GM23248 (cell line): ENCODE results near the gene SLC7A8.

Experiments
- EZH2 ChIP-seq: fragments of 200-600 bp; sonication (generic); IDR thresholded peaks from 2 replicates; pipeline ENCODE4 v1.6.1; 2018; ENCODE audit warnings: antibody characterized with exemption, mild to moderate bottlenecking; ENCODE audit not compliant: insufficient read depth, poor library complexity, severe bottlenecking
- EZH2phosphoT487 ChIP-seq: fragments of 200-600 bp; sonication (generic); IDR thresholded peaks from 2 replicates; pipeline ENCODE4 v1.6.1; 2018; ENCODE audit warnings: antibody characterized with exemption, moderate library complexity, mild to moderate bottlenecking, low read depth; ENCODE audit not compliant: insufficient read depth

DNA sequence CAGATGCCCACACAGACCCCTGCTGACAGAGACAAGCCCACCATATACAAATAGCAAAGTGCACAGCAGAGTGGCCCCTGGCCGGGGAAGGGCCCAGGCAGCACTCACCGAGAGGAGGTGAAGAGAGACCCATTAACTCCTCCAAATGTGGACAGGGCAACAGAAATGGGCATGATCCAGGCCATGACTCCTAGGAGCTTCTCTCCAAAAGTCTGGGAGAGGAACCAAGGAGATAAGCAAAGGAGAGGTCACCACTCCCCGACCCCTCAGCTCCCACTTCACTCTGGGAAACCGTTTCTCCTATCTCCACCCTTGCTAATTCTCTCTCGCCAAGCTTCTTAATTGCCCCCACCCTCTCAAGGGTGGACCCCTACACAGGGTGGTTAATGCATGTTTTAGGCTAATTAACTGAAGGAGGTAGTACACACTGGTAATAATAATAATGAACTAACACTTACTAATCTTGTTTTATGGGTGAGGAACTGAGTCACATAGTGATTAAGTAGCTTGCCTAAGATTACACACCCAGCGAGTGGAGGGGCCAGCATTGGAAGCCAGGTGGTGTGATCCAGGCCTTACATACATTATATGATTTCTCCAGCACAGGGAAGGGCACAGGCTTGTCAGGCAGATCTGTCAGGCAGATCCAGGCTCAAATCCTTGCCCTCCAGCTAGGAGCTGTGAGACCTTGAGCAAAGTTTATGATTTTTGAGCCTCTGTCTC lies 45.5 kb downstream of the SLC7A8 start:
- TF ChIP-seq EZH2 (no peak), EZH2phosphoT487 (no peak)
